ENCODE measurements around the gene WNT5B. TPM values are rescaled to one million over a fixed set of nuclear protein-coding genes. Genes with fewer than 3 reads are reported as not detected.
A peak's percentile ranks its signal among the peaks of the same experiment; 100 is the strongest.

Gene WNT5B
- total and polyA plus RNA-seq, 8 donors, result 0.72 to 2.8 (median 0.86) TPM

GRCh38 chr12:1638203-1638602 lies 9.2 kb downstream of the WNT5B start:
- intact Hi-C loops (cut with DNase I), result no loop called here
- ATAC-seq, result no peak
- TF ChIP-seq CTCF (IDR thresholded peaks at IDR 0.05), result no peak

GRCh38 chr12:1639538-1639937 lies 10.5 kb downstream of the WNT5B start:
- 85 to 86% methylated on average over 40 of the region's 40 CpGs for WGBS, 2 donors
- Histone ChIP-seq H3K4me1 (peaks cover 0 to 5% (median 0%) of the 10 kb centered on the region in 3 donors), H3K27ac (no peak overlapping the region), H3K27me3 (no peaks in the 10 kb centered on the region), H3K9me3 (no peaks in the 10 kb centered on the region), H3K36me3 (no peaks in the 10 kb centered on the region), H3K4me3 (no peak overlapping the region)
- FAIRE-seq (no peak), DNase-seq (no peak), ATAC-seq (peak in 2 of 4 donors; percentile 29 to 57)
- TF ChIP-seq CTCF (IDR thresholded peaks at IDR 0.05), result no peak
- intact Hi-C loops (cut with DNase I), result no loop called here

More at GRCh38 chr12:1638203-1638602, 9.2 kb downstream of the WNT5B start:
- DNase-seq (no peak), FAIRE-seq (no peak)
- Histone ChIP-seq H3K36me3 (no peaks in the 10 kb centered on the region), H3K4me3 (no peak overlapping the region), H3K27ac (no peak overlapping the region), H3K9me3 (no peaks in the 10 kb centered on the region), H3K4me1 (peaks cover 0 to 5% (median 0%) of the 10 kb centered on the region in 3 donors), H3K27me3 (no peaks in the 10 kb centered on the region)
- 67% methylated on average over 5 of the region's 5 CpGs for WGBS, 2 donors

- no peak for FAIRE-seq
- intact Hi-C loops (cut with DNase I), result loop anchor here in 2 of 3 donors (10.0 kb wide), 2 partner anchors 154 to 294 kb away; no protein-coding TSS in a partner anchor
Observed at GRCh38 chr12:1640328-1641234, 11.6 kb downstream of the WNT5B start.

GRCh38 chr12:1642513-1642912 lies 13.5 kb downstream of the WNT5B start:
- Histone ChIP-seq H3K4me3 (no peak overlapping the region), H3K36me3 (no peaks in the 10 kb centered on the region), H3K4me1 (no peaks in the 10 kb centered on the region), H3K27me3 (no peaks in the 10 kb centered on the region), H3K27ac (no peak overlapping the region), H3K9me3 (no peaks in the 10 kb centered on the region)
- FAIRE-seq (no peak), DNase-seq (no peak), ATAC-seq (no peak)
- 83 to 84% methylated on average over 7 of the region's 7 CpGs for WGBS, 2 donors
- no peak for TF ChIP-seq CTCF (IDR thresholded peaks at IDR 0.05)
- intact Hi-C loops (cut with DNase I), result loop anchor here in 2 of 3 donors (10.0 kb wide), 2 partner anchors 152 to 292 kb away; no protein-coding TSS in a partner anchor

More at GRCh38 chr12:1640328-1641234, 11.6 kb downstream of the WNT5B start:
- 74 to 75% methylated on average over 17 to 18 of the region's 18 CpGs for WGBS, 2 donors
- Histone ChIP-seq H3K4me1 (no peaks in the 10 kb centered on the region), H3K9me3 (no peaks in the 10 kb centered on the region), H3K27ac (no peak overlapping the region), H3K4me3 (no peak overlapping the region), H3K36me3 (no peaks in the 10 kb centered on the region), H3K27me3 (no peaks in the 10 kb centered on the region)
- TF ChIP-seq CTCF (IDR thresholded peaks at IDR 0.05), result no peak
- ATAC-seq (peak; percentile 11 to 44 (median 38)), DNase-seq (no peak)
